Endodermal cell (in vitro differentiated cells): ENCODE data around the gene PCIF1. TPM values are rescaled to one million over a fixed set of nuclear protein-coding genes. Genes with fewer than 3 reads are reported as not detected.

Experiments
- DNase-seq: peaks from one replicate; pipeline ENCODE4 v3.0.0-alpha.2; 2017
- H3K27ac ChIP-seq: 2 replicates; pipeline ENCODE4 v1.5.1; 2013; ENCODE audit warnings: mild to moderate bottlenecking, low read depth, low read length, moderate library complexity
- H3K27me3 ChIP-seq: 2 replicates; pipeline ENCODE4 v1.6.1; 2013; ENCODE audit warnings: mild to moderate bottlenecking, low read length, moderate library complexity; ENCODE audit not compliant: insufficient read depth, control insufficient read depth, poor library complexity, severe bottlenecking
- H3K36me3 ChIP-seq: 2 replicates; pipeline ENCODE4 v1.7.0; 2013; ENCODE audit warnings: mild to moderate bottlenecking, low read length, moderate library complexity; ENCODE audit not compliant: control insufficient read depth, insufficient read depth
- H3K4me1 ChIP-seq: one replicate; pipeline ENCODE4 v1.7.0; 2013; ENCODE audit warnings: low read length; ENCODE audit not compliant: control insufficient read depth, insufficient read depth
- H3K4me3 ChIP-seq: 2 replicates; pipeline ENCODE4 v1.5.1; 2013; ENCODE audit warnings: mild to moderate bottlenecking, low read length, moderate library complexity
- H3K9ac ChIP-seq: 2 replicates; pipeline ENCODE4 v1.6.1; 2013; ENCODE audit warnings: mild to moderate bottlenecking, low read length, moderate library complexity; ENCODE audit not compliant: poor library complexity, severe bottlenecking; ENCODE audit errors: extremely low read depth
- H3K9me3 ChIP-seq: 2 replicates; pipeline ENCODE4 v1.6.1; 2013; ENCODE audit warnings: mild to moderate bottlenecking, low read length, moderate library complexity; ENCODE audit not compliant: control insufficient read depth
- H3K27ac Mint-ChIP-seq: 2 replicates; pipeline ENCODE4 v1.8.0; 2020; ENCODE audit warnings: mixed read lengths
- H3K27me3 Mint-ChIP-seq: 2 replicates; pipeline ENCODE4 v1.8.0; 2021; ENCODE audit warnings: mild to moderate bottlenecking, mixed read lengths; ENCODE audit not compliant: insufficient read depth
- H3K36me3 Mint-ChIP-seq: 2 replicates; pipeline ENCODE4 v1.8.0; 2020; ENCODE audit warnings: low read depth, mixed read lengths
- H3K4me1 Mint-ChIP-seq: 2 replicates; pipeline ENCODE4 v1.8.0; 2020; ENCODE audit warnings: mixed read lengths
- H3K4me3 Mint-ChIP-seq: 2 replicates; pipeline ENCODE4 v1.8.0; 2020; ENCODE audit warnings: mild to moderate bottlenecking, moderate library complexity, mixed read lengths
- H3K9me3 Mint-ChIP-seq: 2 replicates; pipeline ENCODE4 v1.8.0; 2020; ENCODE audit warnings: mild to moderate bottlenecking, mixed read lengths
- WGBS, 2 experiments: methylation state at CpG; one replicate each; pipeline versions ENCODE4 v1.1.5 to v1.1.7; 2013; ENCODE audit warnings: missing lambda C conversion rate in 2 of 2, mixed read lengths in 1 of 2; ENCODE audit not compliant: insufficient coverage in 1 of 2, insufficient read length in 1 of 2; 5-methylcytosine and 5-hydroxymethylcytosine counted together
- total RNA-seq, 2 donors: library from RNA; stranded (reverse); fragmentation: NEBNext Ultra II Directional in 1 of 2; extraction: Animal tissue kit (Norgen Biotek cat#: 25700) in 1 of 2; gene quantifications; 2 replicates in 1 of 2; 3 replicates in 1 of 2; pipeline ENCODE4 v1.2.1, GENCODE V29; 2021
- TF ChIP-seq, protein P1 (sequence below): fragments of 200-600 bp; sonication (generic); conservative IDR thresholded peaks from 2 replicates; pipeline ENCODE4 v1.5.0; 2021; ENCODE audit warnings: antibody characterized with exemption, mild to moderate bottlenecking

The PCIF1 gene
- total RNA-seq, 2 donors from 2014 or later = 22.0 to 34.5 TPM

DNA sequence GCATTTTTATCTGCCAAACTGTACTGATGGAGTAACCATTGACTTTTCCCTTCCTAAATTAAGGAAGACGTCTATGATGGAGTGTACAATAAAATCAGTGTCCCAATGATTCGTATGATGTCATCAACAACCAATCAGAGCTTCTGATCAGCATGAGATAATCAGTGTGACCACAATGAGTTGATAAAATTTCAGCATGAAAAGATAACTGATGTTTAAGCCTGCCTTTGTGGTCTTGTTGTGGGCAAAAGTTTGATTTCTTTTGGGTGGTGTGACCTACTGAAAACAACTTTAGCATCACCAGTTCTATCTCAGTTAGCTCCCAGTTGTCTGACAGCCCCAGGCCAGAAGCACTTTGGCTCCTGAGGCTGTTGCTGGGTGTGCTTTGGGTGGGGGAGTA lies 3.3 kb downstream of the PCIF1 start:
- peak overlapping the region; percentile 5 for H3K4me3 ChIP-seq
- 86 to 94% methylated on average over 2 of the region's 2 CpGs for WGBS, 2 experiments
- H3K9me3 Mint-ChIP-seq = no peaks in the 10 kb centered on the region
- no peaks in the 10 kb centered on the region for H3K27me3 Mint-ChIP-seq
- H3K27ac ChIP-seq = no peak overlapping the region
- H3K36me3 ChIP-seq = peaks cover 38% of the 10 kb centered on the region
- H3K4me1 ChIP-seq = peaks cover 18% of the 10 kb centered on the region
- H3K36me3 Mint-ChIP-seq = peaks cover 37% of the 10 kb centered on the region
- no peak overlapping the region for H3K4me3 Mint-ChIP-seq
- TF ChIP-seq, protein P1, sequence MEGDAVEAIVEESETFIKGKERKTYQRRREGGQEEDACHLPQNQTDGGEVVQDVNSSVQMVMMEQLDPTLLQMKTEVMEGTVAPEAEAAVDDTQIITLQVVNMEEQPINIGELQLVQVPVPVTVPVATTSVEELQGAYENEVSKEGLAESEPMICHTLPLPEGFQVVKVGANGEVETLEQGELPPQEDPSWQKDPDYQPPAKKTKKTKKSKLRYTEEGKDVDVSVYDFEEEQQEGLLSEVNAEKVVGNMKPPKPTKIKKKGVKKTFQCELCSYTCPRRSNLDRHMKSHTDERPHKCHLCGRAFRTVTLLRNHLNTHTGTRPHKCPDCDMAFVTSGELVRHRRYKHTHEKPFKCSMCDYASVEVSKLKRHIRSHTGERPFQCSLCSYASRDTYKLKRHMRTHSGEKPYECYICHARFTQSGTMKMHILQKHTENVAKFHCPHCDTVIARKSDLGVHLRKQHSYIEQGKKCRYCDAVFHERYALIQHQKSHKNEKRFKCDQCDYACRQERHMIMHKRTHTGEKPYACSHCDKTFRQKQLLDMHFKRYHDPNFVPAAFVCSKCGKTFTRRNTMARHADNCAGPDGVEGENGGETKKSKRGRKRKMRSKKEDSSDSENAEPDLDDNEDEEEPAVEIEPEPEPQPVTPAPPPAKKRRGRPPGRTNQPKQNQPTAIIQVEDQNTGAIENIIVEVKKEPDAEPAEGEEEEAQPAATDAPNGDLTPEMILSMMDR = no peak
- H3K4me1 Mint-ChIP-seq = peaks cover 25% of the 10 kb centered on the region
- peak overlapping the region; percentile 6 for H3K9ac ChIP-seq
- peak overlapping the region; percentile 86 for H3K27ac Mint-ChIP-seq
- H3K9me3 ChIP-seq = no peaks in the 10 kb centered on the region
- no peaks in the 10 kb centered on the region for H3K27me3 ChIP-seq
- no peak for DNase-seq

DNA sequence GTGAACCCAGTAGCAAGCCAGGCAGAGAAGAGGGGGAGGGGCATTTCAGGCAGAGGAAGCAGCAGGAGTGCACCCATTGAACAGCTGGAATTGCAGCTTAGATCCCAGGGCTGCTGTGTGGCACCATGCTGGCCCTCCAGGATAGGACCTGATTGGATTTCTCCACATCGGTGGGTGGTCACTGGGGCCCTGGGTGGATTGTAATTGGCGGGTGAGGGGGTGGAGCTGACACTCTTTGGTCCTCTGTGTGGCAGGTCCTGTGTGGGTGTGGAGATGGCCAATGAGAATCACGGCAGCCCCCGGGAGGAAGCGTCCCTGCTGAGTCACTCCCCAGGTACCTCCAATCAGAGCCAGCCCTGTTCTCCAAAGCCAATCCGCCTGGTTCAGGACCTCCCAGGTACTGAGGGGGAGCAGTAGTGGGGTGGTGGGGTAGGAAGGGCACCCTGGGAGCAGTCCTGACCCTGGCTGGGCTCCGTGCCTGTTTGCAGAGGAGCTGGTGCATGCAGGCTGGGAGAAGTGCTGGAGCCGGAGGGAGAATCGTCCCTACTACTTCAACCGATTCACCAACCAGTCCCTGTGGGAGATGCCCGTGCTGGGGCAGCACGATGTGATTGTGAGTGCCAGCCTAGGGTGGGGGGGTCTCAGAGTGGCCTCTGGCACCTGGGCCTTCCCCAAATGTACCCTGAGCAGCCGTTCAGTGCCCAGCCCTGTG lies 4.4 kb downstream of the PCIF1 start:
- peak overlapping the region; percentile 86 for H3K27ac Mint-ChIP-seq
- H3K27me3 Mint-ChIP-seq = no peaks in the 10 kb centered on the region
- peaks cover 20% of the 10 kb centered on the region for H3K4me1 Mint-ChIP-seq
- Histone ChIP-seq H3K36me3 (peaks cover 49% of the 10 kb centered on the region), H3K9ac (no peak overlapping the region), H3K4me3 (peak overlapping the region; percentile 5), H3K4me1 (peaks cover 14% of the 10 kb centered on the region), H3K27ac (no peak overlapping the region), H3K9me3 (no peaks in the 10 kb centered on the region), H3K27me3 (no peaks in the 10 kb centered on the region)
- H3K36me3 Mint-ChIP-seq = peaks cover 45% of the 10 kb centered on the region
- peak; percentile 90 for DNase-seq
- TF ChIP-seq, protein P1 = no peak
- WGBS, 2 experiments = 82 to 93% methylated on average over 5 to 13 of the region's 13 CpGs
- no peak overlapping the region for H3K4me3 Mint-ChIP-seq
- no peaks in the 10 kb centered on the region for H3K9me3 Mint-ChIP-seq

DNA sequence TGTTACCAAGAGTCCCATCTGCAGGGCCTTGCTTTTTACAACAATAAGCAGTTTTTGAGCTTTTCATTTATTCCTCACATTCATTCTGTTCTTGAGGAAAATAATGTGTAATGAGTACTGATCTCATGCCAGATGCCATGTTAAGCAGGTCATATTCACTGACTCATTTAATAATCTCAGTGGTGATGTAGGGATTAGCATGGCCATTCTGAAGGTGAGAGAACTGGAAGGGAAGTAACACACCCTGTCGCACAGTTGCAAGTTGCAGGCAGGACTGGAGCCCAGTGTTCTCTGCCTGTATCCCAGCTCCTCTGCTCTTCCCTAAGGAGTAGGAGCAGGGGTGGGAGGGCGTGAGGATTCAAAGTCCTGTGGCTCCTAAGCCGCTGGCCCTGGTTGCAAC lies 5.6 kb downstream of the PCIF1 start:
- H3K36me3 ChIP-seq = peaks cover 61% of the 10 kb centered on the region

More for the DNA sequence above, 5.6 kb downstream of the PCIF1 start:
- Histone ChIP-seq H3K9ac (no peak overlapping the region), H3K4me3 (no peak overlapping the region), H3K27me3 (no peaks in the 10 kb centered on the region), H3K27ac (no peak overlapping the region), H3K9me3 (no peaks in the 10 kb centered on the region), H3K4me1 (peaks cover 14% of the 10 kb centered on the region)
- Mint-ChIP-seq H3K27me3 (no peaks in the 10 kb centered on the region), H3K9me3 (no peaks in the 10 kb centered on the region), H3K4me1 (peaks cover 20% of the 10 kb centered on the region), H3K4me3 (no peak overlapping the region), H3K27ac (no peak overlapping the region), H3K36me3 (peaks cover 57% of the 10 kb centered on the region)
- WGBS, 2 experiments = 95% methylated on average over 3 of the region's 3 CpGs
- TF ChIP-seq, protein P1 = no peak
- DNase-seq = no peak
